Astrocyte of the hippocampus (primary cell): Measurements from ENCODE around the gene RIC8A.
"Not testable (repeated sequence)": the region's sequence is repeated elsewhere in the genome, so short reads cannot be mapped to it uniquely, and the experiment has no call there.

Experiments used
- DNase-seq: peaks from one replicate; pipeline ENCODE4 v3.0.0; 2011; ENCODE audit warnings: low read depth, low spot score

RIC8A gene

DNA sequence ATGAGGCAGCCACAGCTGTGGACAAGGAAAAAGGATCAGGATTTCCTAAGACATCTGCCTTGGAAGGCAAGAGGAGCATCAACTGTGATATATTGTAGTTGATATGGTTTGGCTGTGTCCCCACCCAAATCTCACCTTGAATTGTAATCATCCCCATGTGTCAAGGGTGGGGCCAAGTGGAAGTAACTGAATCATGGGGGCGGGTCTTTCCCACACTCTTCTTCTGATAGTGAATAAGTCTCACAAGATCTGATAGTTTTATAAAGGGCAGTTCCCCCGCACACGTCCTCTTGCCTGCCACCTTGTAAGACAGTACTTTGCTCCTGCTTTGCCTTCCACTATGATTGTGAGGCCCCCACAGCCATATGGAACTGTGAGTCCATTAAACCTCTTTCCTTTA is 10.2 kb downstream of the RIC8A start:
- DNase-seq = no peak

DNA sequence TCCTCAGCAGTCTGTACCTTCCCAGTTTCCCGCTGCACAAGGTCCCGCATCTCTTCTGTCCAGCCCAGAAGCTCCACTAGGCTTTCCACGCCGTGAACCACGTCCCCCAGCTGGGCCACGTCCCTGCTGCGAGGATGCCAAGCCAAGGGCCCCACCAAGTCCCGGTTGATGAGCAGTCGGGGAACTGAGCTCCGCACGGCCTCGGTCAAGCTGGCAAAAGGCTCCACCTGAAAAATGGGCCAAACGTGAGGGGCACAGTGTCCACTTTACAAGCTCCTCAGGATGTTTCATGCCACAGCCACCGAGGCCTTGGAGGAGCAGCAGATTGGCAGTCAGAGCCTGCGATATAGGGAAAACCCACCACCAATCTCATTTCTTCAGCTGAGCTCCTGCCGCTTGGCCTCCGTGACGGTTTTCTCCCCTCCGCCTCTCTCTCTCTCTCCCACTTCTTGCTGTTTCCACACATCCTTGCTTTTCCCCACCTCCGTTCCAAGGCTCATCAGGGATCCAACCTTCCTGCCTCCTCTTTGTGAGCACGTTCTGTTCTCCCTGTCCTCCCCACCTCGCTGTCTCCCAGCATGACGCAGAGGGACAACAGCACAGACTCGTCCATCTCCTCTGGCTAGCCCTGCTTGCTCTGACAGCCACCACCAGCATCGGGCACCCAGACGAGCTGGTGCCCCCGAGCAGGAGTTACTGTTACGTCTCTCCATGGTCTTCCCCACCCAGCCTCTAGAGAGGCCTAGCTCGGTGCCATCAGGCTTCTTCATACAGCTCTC is 11.5 kb downstream of the RIC8A start:
- no peak for DNase-seq

- not testable (repeated sequence) for DNase-seq
Observed at GRCh38 chr11:220641-221215, 13.2 kb downstream of the RIC8A start.

GRCh38 chr11:221539-221938 is 14.0 kb downstream of the RIC8A start:
- no peak for DNase-seq

DNA sequence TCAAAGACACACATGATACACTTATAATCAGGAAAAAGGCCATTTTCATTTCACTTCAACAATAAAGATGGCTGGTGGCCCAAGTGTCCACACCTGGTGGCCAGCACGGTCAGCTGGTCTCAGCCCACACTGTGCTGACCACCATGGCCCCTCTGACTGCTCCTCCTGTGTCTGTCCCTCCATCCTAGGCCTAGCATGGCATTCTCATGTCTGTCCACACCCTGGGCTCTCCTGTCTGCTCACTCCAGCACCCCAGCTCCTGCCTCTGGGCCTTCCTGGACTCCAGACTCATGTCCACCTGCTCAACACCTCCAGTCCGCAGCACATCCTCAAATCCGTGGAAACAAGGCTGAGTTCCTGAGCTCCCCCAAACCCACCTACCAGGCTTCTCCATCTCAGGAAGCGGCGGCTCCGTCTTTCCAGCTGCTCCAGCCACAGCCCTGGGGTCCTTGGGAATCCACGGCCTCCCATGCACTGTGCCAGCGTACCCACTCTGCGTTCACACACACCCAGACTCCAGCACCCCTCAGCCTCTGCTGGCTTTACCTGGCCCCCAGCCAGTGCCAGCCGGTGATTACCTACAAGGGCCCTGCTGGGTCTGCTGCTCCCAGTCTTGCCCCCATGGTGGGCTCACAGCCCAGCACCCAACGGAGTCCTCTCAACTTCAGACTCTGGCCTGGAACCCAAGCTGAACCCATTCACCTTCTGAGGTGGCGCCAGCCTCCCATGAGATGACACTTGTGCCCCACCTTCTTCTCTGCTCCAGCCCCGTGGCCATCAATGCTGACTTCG is 14.7 kb downstream of the RIC8A start:
- DNase-seq = no peak

GRCh38 chr11:223026-223789 is 15.7 kb downstream of the RIC8A start:
- DNase-seq = no peak

DNA sequence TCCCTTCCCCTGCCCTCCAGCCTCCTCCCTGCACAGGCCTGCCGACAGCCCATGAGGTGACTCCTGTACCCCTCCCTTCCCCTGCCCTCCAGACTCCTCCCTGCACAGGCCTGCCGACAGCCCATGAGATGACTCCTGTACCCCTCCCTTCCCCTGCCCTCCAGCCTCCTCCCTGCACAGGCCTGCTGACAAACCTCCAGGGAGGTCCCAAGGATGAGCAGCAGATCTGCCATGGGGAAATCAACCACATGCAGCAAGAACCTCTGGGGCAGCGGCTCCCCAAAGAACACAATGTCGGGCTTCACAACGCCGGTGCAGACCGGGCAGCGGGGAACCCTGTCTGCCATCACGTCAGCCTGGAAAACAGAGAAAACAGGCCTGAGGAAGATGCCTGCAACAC is 16.4 kb downstream of the RIC8A start:
- DNase-seq = no peak

- no peak for DNase-seq
Observed at GRCh38 chr11:224424-224823, 16.9 kb downstream of the RIC8A start.

- DNase-seq = no peak
Observed at GRCh38 chr11:225734-226453, 18.4 kb downstream of the RIC8A start.

GRCh38 chr11:227824-228379 is 20.4 kb downstream of the RIC8A start:
- DNase-seq = no peak

DNA sequence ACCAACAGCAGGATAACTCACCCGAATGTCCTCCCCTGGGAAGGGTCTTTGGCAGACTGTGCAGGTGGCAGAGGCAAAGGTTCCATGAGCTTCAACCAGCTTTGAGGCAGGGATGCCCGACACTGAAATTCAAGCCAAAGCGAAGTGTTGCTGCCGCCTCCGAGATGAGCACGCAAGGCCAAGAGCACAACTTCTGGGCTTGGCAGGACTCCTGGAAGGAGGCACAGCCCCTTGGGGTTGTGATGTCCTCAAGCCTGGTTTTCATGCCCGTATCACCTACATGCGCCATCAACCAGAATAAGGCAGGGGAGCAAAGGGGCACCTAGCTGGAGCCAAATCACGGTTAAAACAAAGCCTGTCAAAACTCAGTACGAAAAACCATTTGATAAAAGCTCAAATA is 22.9 kb downstream of the RIC8A start:
- DNase-seq = no peak

DNA sequence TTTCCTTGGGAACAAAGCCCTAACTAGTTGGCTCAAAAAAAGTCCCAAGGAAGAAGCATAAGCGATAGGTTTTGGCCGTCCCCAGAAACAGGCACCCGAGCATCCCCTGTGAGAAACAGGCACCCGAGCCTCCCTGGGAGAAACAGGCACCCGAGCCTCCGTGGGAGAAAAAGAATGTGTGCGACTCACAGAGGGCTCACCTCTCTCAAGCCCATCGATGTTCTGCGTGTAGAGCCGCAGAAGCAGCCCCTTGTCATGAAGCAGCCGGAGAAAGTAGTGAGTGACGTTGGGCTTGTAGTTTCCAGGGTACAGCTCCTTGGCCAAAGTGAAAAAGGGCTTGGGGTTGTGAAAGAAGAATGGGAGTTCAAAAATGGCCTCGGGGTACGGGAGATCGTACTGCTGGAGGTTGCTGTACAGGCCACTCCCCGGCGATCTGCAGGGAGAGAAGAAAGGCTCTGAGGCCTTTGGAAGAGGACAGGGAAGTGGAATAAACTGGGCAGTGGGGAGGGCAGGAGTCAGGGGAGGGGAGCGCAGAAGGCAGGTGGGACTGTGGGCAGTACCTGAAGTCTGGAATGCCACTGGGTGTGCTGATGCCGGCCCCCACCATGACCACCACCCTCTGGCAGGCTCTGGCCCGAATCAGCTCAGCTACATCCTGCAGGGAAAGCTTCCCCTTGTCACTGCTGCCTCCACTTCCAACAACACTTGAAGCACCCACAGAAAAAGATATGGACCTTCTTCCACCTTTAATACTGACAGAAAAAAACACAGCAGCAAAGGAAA is 25.5 kb downstream of the RIC8A start:
- no peak for DNase-seq

DNA sequence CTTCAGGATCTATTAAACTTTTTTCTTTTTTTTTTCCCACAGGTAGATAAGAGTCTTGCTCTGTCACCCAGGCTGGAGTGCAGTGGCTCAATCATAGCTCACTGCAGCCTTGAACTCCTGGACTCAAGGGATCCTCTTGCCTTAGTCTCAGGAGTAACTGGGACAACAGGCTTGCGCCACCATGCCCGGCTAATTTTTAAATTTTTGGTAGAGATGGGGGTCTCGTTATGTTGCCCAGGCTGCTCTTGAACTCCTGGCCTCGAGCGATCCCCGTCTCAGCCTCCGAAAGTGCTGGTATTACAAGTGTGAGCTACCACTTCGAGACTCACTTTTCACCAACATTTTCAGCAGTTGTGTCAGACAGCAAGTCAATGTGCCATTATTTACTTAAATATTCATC is 27.7 kb downstream of the RIC8A start:
- no peak for DNase-seq

GRCh38 chr11:235609-235996 is 28.1 kb downstream of the RIC8A start:
- no peak for DNase-seq

GRCh38 chr11:235997-236773 is 28.7 kb downstream of the RIC8A start, which contains the start of gene SIRT3:
Gene SIRT3 (minus strand): TSS chr11:236342. CDS start chr11:236328, 14 bp downstream.
- DNase-seq = peak; percentile 90

DNA sequence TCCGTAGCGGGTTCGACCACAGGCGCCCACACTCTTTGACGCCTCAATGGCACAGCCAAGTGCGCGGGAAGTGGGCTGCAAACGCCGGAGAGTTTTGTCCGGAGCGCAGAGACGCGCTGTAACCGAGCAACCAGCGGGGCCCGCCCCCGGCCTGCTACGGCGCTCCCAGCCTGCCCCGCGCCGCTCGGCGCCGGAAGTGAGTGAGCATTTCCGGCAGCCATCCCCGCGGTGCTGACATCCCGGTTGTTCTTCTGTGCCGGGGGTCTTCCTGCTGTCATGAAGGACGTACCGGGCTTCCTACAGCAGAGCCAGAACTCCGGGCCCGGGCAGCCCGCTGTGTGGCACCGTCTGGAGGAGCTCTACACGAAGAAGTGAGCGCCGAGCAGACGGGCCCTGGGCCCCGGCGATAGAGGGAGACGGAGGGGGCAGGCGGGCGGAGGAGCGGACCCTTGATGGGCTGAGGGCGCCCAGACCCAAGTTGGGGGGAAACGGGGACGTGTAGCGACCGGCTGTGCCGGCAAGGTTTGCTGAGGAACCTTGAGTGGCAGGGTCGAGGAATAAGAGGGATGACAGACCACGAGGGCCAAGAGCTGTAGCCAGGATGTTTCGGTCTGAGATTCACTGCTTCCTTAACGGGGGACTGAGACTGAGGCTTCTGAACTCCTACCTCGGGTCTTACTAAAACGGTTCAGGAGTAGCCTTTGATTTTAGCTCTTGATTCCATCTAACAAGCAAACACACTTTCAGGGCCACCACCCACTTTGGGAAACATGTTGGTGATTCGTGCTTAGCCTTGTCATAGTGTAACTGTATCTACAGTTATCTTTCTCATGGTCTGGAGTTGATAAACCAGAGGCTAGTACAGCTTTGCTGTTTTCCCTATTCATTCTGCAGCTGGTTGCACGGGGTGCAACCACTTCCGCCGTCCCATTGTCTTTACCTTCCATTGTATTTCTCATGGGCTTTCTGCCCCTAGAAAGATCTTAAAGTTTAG is 29.6 kb downstream of the RIC8A start, which contains the start of gene PSMD13:
Gene PSMD13, plus strand, starts transcription at position 203 of the 994 bp plus-strand sequence. Its CDS starts 74 bp downstream, at position 277.
- peak; percentile 93 for DNase-seq

- not testable (repeated sequence) for DNase-seq
Observed at GRCh38 chr11:238346-238745, 30.8 kb downstream of the RIC8A start.

GRCh38 chr11:240315-240714 is 32.8 kb downstream of the RIC8A start:
- no peak for DNase-seq
